ENCODE measurements around the gene UBD.

GRCh38 chr6:29561606-29562181 lies 2.2 kb upstream of the UBD start:
- TF ChIP-seq, protein P1, sequence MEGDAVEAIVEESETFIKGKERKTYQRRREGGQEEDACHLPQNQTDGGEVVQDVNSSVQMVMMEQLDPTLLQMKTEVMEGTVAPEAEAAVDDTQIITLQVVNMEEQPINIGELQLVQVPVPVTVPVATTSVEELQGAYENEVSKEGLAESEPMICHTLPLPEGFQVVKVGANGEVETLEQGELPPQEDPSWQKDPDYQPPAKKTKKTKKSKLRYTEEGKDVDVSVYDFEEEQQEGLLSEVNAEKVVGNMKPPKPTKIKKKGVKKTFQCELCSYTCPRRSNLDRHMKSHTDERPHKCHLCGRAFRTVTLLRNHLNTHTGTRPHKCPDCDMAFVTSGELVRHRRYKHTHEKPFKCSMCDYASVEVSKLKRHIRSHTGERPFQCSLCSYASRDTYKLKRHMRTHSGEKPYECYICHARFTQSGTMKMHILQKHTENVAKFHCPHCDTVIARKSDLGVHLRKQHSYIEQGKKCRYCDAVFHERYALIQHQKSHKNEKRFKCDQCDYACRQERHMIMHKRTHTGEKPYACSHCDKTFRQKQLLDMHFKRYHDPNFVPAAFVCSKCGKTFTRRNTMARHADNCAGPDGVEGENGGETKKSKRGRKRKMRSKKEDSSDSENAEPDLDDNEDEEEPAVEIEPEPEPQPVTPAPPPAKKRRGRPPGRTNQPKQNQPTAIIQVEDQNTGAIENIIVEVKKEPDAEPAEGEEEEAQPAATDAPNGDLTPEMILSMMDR (IDR thresholded peaks at IDR 0.05; ENCODE audit: insufficient read depth, low read length) = no peak
- TF ChIP-seq, protein P2, sequence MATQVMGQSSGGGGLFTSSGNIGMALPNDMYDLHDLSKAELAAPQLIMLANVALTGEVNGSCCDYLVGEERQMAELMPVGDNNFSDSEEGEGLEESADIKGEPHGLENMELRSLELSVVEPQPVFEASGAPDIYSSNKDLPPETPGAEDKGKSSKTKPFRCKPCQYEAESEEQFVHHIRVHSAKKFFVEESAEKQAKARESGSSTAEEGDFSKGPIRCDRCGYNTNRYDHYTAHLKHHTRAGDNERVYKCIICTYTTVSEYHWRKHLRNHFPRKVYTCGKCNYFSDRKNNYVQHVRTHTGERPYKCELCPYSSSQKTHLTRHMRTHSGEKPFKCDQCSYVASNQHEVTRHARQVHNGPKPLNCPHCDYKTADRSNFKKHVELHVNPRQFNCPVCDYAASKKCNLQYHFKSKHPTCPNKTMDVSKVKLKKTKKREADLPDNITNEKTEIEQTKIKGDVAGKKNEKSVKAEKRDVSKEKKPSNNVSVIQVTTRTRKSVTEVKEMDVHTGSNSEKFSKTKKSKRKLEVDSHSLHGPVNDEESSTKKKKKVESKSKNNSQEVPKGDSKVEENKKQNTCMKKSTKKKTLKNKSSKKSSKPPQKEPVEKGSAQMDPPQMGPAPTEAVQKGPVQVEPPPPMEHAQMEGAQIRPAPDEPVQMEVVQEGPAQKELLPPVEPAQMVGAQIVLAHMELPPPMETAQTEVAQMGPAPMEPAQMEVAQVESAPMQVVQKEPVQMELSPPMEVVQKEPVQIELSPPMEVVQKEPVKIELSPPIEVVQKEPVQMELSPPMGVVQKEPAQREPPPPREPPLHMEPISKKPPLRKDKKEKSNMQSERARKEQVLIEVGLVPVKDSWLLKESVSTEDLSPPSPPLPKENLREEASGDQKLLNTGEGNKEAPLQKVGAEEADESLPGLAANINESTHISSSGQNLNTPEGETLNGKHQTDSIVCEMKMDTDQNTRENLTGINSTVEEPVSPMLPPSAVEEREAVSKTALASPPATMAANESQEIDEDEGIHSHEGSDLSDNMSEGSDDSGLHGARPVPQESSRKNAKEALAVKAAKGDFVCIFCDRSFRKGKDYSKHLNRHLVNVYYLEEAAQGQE (IDR thresholded peaks at IDR 0.05; ENCODE audit: insufficient replicate concordance, low read depth) = no peak
- TF ChIP-seq GABPA (IDR thresholded peaks at IDR 0.05; ENCODE audit: low read depth) = no peak
- TF ChIP-seq SPI1 (IDR thresholded peaks at IDR 0.05; ENCODE audit: borderline replicate concordance, low read depth) = no peak
